ENCODE data around the gene AHDC1. TPM values are rescaled to one million over a fixed set of nuclear protein-coding genes. Genes with fewer than 3 reads are reported as not detected.
"Not testable (repeated sequence)": the region's sequence is repeated elsewhere in the genome, so short reads cannot be mapped to it uniquely, and the experiment has no call there.

AHDC1 gene
- total RNA-seq, 4 donors from 2014 or later = 14.7 to 54.3 (median 35.4) TPM

DNA sequence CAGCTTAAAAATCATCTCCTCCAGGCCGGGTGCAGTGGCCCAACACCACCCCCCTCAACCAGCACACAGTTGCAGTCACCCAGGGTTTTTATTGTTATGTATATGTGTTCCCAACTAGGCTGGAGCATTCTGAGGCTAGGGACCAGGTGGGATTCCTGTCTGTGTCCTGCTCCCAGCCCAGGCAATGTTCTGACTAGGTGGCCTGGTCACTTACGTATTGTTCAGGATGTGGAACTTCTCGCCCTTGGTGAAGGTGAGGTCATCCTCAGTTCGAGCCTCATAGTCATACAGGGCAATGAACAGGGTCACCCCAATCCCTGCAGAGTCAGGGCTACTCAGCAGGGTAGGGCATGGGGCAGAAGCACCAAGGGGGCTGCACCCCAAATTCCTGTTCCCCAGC, 18.9 kb upstream of the AHDC1 start:
- Histone ChIP-seq H3K36me3 (no peaks in the 10 kb centered on the region), H3K4me3 (no peak overlapping the region), H3K27ac (replicated peaks in 1 of 4) (no peak overlapping the region), H3K4me1 (peaks cover 0 to 21% (median 5%) of the 10 kb centered on the region in 4 donors), H3K27me3 (peaks cover 0 to 3% (median 0%) of the 10 kb centered on the region in 4 donors), H3K9me3 (no peaks in the 10 kb centered on the region)
- WGBS = 86% methylated on average over 4 of the region's 4 CpGs
- TF ChIP-seq POLR2A (IDR thresholded peaks at IDR 0.05; ENCODE audit: low read depth) = no peak
- TF ChIP-seq CTCF (IDR thresholded peaks at IDR 0.05) = no peak
- no peak for TF ChIP-seq POLR2AphosphoS5 (IDR thresholded peaks at IDR 0.05)
- no peak for TF ChIP-seq EP300 (IDR thresholded peaks at IDR 0.05)
- intact Hi-C loops (cut with DNase I) = no loop called here
- DNase-seq (ENCODE audit: extremely low spot score) = no peak

- no peak for DNase-seq (ENCODE audit: extremely low spot score)
- 45% methylated on average over 5 of the region's 7 CpGs for WGBS
- intact Hi-C loops (cut with DNase I) = no loop called here
- Histone ChIP-seq H3K36me3 (no peaks in the 10 kb centered on the region), H3K4me1 (peaks cover 0 to 18% (median 5%) of the 10 kb centered on the region in 4 donors), H3K27me3 (peaks cover 0 to 1% (median 0%) of the 10 kb centered on the region in 4 donors), H3K9me3 (no peaks in the 10 kb centered on the region), H3K4me3 (no peak overlapping the region), H3K27ac (replicated peaks in 1 of 4) (no peak overlapping the region)
- TF ChIP-seq CTCF (IDR thresholded peaks at IDR 0.05) = no peak
Measured at GRCh38 chr1:27621051-27621920, 17.3 kb upstream of the AHDC1 start.

GRCh38 chr1:27619782-27620438, 16.0 kb upstream of the AHDC1 start:
- not testable (repeated sequence) for H3K36me3 ChIP-seq; H3K27ac ChIP-seq (replicated peaks in 1 of 4); H3K9me3 ChIP-seq; H3K4me3 ChIP-seq; H3K27me3 ChIP-seq; DNase-seq (ENCODE audit: extremely low spot score)
- H3K4me1 ChIP-seq = peaks cover 0 to 11% (median 5%) of the 10 kb centered on the region in 4 donors
- intact Hi-C loops (cut with DNase I) = loop anchor here (10.0 kb wide), 1 partner anchor 295 kb away; the partner anchor contains the start of gene TMEM222
- WGBS = 98% methylated on average over 7 of the region's 7 CpGs

DNA sequence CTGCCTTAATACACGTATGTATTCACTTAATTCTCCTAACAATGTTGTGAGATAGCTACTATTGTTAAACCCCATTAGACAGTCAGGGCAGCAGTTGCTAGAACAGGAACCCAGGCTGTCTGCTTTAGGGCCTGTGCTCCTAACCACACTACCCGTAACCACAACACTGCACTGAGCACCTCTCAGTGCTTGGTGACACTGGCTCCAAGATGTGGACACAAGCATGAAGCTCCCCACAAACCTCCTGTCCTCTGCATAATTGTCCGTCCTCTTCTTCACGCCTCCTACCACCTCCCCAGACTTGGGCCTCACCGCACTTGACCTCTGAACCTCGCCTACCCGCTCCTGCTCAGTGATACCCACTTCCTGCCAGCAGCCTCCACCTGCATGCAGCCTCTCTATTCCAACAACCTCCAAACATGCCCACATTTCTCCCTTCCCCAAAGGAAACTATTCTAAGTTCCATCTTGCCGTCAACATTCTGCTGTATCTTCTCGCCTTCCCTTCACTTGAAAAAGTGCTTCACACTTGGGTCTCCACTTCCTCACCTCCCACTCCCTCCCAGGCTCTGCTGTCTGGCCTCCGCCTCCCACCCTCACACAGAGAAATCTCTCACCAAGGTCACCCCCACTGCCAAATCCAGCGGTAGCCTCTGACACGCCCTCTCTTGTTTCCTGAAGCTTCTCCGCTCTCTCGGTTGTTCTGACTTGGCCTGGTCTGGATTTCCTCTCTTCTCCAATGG, 14.6 kb upstream of the AHDC1 start:
- WGBS = 87% methylated on average over 14 of the region's 14 CpGs
- DNase-seq (ENCODE audit: extremely low spot score) = no peak
- peaks cover 0 to 17% (median 9%) of the 10 kb centered on the region in 4 donors for H3K4me1 ChIP-seq
- no peaks in the 10 kb centered on the region for H3K36me3 ChIP-seq
- intact Hi-C loops (cut with DNase I) = loop anchor here (10.0 kb wide), 1 partner anchor 294 kb away; the partner anchor contains the start of gene TMEM222
- H3K9me3 ChIP-seq = no peaks in the 10 kb centered on the region
- TF ChIP-seq CTCF (IDR thresholded peaks at IDR 0.05) (no peak), POLR2A (IDR thresholded peaks at IDR 0.05; ENCODE audit: low read depth) (no peak), POLR2AphosphoS5 (IDR thresholded peaks at IDR 0.05) (no peak), EP300 (IDR thresholded peaks at IDR 0.05) (no peak)
- H3K4me3 ChIP-seq = no peak overlapping the region
- H3K27ac ChIP-seq (replicated peaks in 1 of 4) = no peak overlapping the region
- peaks cover 0 to 13% (median 0%) of the 10 kb centered on the region in 4 donors for H3K27me3 ChIP-seq

GRCh38 chr1:27617420-27617819, 13.5 kb upstream of the AHDC1 start:
- Histone ChIP-seq H3K27me3 (peaks cover 0 to 20% (median 0%) of the 10 kb centered on the region in 4 donors), H3K9me3 (no peaks in the 10 kb centered on the region), H3K4me3 (no peak overlapping the region), H3K36me3 (no peaks in the 10 kb centered on the region), H3K4me1 (peaks cover 5 to 17% (median 9%) of the 10 kb centered on the region in 4 donors), H3K27ac (replicated peaks in 1 of 4) (no peak overlapping the region)
- intact Hi-C loops (cut with DNase I) = loop anchor here (10.0 kb wide), 1 partner anchor 293 kb away; the partner anchor contains the start of gene TMEM222
- WGBS = 93% methylated on average over 2 of the region's 2 CpGs
- no peak for DNase-seq (ENCODE audit: extremely low spot score)
- TF ChIP-seq POLR2A (IDR thresholded peaks at IDR 0.05; ENCODE audit: low read depth) (no peak), CTCF (IDR thresholded peaks at IDR 0.05) (no peak), POLR2AphosphoS5 (IDR thresholded peaks at IDR 0.05) (no peak), EP300 (IDR thresholded peaks at IDR 0.05) (no peak)

Data from esophagus muscularis mucosa (tissue), 4 donors.